HepG2 (cell line): ENCODE results near the gene KDM4F. TPM values are rescaled to one million over a fixed set of nuclear protein-coding genes. Genes with fewer than 3 reads are reported as not detected.

Experiments
- ARID4A ChIP-seq: sonication (generic); formaldehyde crosslinking; IDR thresholded peaks from 2 replicates; pipeline ENCODE4 v1.5.0; 2020; ENCODE audit warnings: mild to moderate bottlenecking, missing genetic modification reagents, borderline replicate concordance
- ARNT2 ChIP-seq: sonication (generic); formaldehyde crosslinking; IDR thresholded peaks from 2 replicates; pipeline ENCODE4 v1.8.0; 2022; ENCODE audit warnings: mild to moderate bottlenecking, low read depth, missing genetic modification reagents, moderate library complexity
- FOXP4 ChIP-seq: sonication (generic); formaldehyde crosslinking; IDR thresholded peaks from 2 replicates; pipeline ENCODE4 v1.4.0; 2020; ENCODE audit warnings: missing genetic modification reagents
- ISX ChIP-seq: sonication (generic); formaldehyde crosslinking; conservative IDR thresholded peaks from 2 replicates; pipeline ENCODE4 v1.5.0; 2020; ENCODE audit warnings: missing genetic modification reagents
- MXD4 ChIP-seq: IDR thresholded peaks from 2 replicates; pipeline ENCODE4 v1.6.1; 2016; ENCODE audit warnings: mild to moderate bottlenecking, missing biosample characterization, missing genetic modification reagents
- RFX3 ChIP-seq: IDR thresholded peaks from 2 replicates; pipeline ENCODE4 v1.6.1; 2016; ENCODE audit warnings: missing biosample characterization, missing genetic modification reagents
- TAF1 ChIP-seq: sonication (generic); formaldehyde crosslinking; IDR thresholded peaks from 2 replicates; pipeline ENCODE4 v1.4.0; 2020; ENCODE audit warnings: missing genetic modification reagents
- ZBTB40 ChIP-seq, 2 experiments: fragments of 450-650 bp in 1 of 2; sonication (generic) in 1 of 2; formaldehyde crosslinking in 1 of 2; IDR thresholded peaks; 2 replicates each; pipeline versions ENCODE4 v1.6.1 to v1.8.0; 2016 to 2022; ENCODE audit warnings: antibody characterized with exemption in 1 of 2, mild to moderate bottlenecking in 1 of 2, missing genetic modification reagents in 1 of 2
- ZNF121 ChIP-seq: sonication (generic); formaldehyde crosslinking; IDR thresholded peaks from 2 replicates; pipeline ENCODE4 v1.5.0; 2020; ENCODE audit warnings: mild to moderate bottlenecking, missing genetic modification reagents
- ZNF652 ChIP-seq: IDR thresholded peaks from 2 replicates; pipeline ENCODE4 v1.6.1; 2016; ENCODE audit warnings: low read depth, borderline replicate concordance
- polyA plus RNA-seq, 8 experiments: library from polyadenylated mRNA; depleted of rRNA in 3 of 8; stranded (reverse) in 7 of 8; unstranded in 1 of 8; fragments of >200 nt; fragmentation: Illumina TruSeq in 4 of 8; extraction: Trizol in 4 of 8; gene quantifications; 2 replicates each; pipeline versions ENCODE4 v1.2.1 to v1.2.3, GENCODE V29; 2011 to 2016; ENCODE audit warnings: low read depth in 4 of 8, missing spikeins in 1 of 8, mixed read lengths in 1 of 8; ENCODE audit not compliant: insufficient read depth in 1 of 8
- total RNA-seq, 5 experiments: library from RNA; depleted of rRNA; stranded (reverse); fragments of >200 nt; fragmentation: Illumina TruSeq; extraction: Trizol; gene quantifications; 2 replicates each; pipeline ENCODE4 v1.2.3, GENCODE V29; 2016; ENCODE audit warnings: low read depth in 1 of 5

KDM4F gene
- total and polyA plus RNA-seq, 2 of the 13 experiments (the other 11 are each of a cell fraction or from before 2014, with no cell fraction given): not detected

- TF ChIP-seq FOXP4 (CRISPR knock-in tag) (no peak; the same call in 1 of the 2 replicates), ISX (CRISPR knock-in tag) (peak; percentile 34; the same call in 1 of the 2 replicates), ZBTB40 (IDR thresholded peaks at IDR 0.05) (no peak), ZBTB40 (CRISPR knock-in tag; IDR thresholded peaks at IDR 0.05) (0 out of 2 replicates have a peak, but pooled peaks have one; percentile 19), RFX3 (no peak), ZNF652 (CRISPR knock-in tag) (no peak), MXD4 (CRISPR knock-in tag) (peak; percentile 45; the same call in 1 of the 2 replicates), TAF1 (peak; percentile 95), ARID4A (CRISPR knock-in tag) (peak; percentile 58; the same call in 1 of the 2 replicates), ZNF121 (CRISPR knock-in tag) (no peak), ARNT2 (no peak)
These were observed 18.0 kb downstream of the KDM4F start (continued) for GRCh38 chr11:95067039-95067840.
